ENCODE data around the gene SPATA12.

The SPATA12 gene

GRCh38 chr3:57097536-57097935 lies 37.1 kb downstream of the SPATA12 start:
- no peak overlapping the region for H3K9ac ChIP-seq (ENCODE audit: low read depth, low read length, poor library complexity, severe bottlenecking)
- H3K4me1 ChIP-seq (ENCODE audit: insufficient read depth, low read length, poor library complexity, severe bottlenecking) = no peaks in the 10 kb centered on the region
- H4K20me1 ChIP-seq (ENCODE audit: insufficient read depth, low read length, poor library complexity, severe bottlenecking) = no peaks in the 10 kb centered on the region
- H3K4me3 ChIP-seq (ENCODE audit: low read length, poor library complexity, severe bottlenecking) = no peak overlapping the region
- H3K36me3 ChIP-seq (ENCODE audit: insufficient read depth, low read length) = no peaks in the 10 kb centered on the region
- H3K9me3 ChIP-seq (ENCODE audit: insufficient read depth, low read depth, low read length) = no peaks in the 10 kb centered on the region
- H2AFZ ChIP-seq (ENCODE audit: low read length) = no peak overlapping the region
- no peak for TF ChIP-seq CTCF (conservative IDR thresholded peaks at IDR 0.05; ENCODE audit: low read length)
- TF ChIP-seq EZH2phosphoT487 (IDR thresholded peaks at IDR 0.05; ENCODE audit: borderline replicate concordance) = no peak
- no peaks in the 10 kb centered on the region for H3F3A ChIP-seq (ENCODE audit: low read depth)
- no peaks in the 10 kb centered on the region for H3K27me3 ChIP-seq (ENCODE audit: insufficient read depth, low read length, poor library complexity, severe bottlenecking)
- no peak overlapping the region for H3K4me2 ChIP-seq (ENCODE audit: low read depth, low read length, poor library complexity, severe bottlenecking)
- H3K9me2 ChIP-seq (replicated peaks; ENCODE audit: low read depth, low read length) = no peaks in the 10 kb centered on the region
- no peaks in the 10 kb centered on the region for H3K79me2 ChIP-seq (ENCODE audit: insufficient read depth, low read length)

- Histone ChIP-seq H3K4me2 (ENCODE audit: low read depth, low read length, poor library complexity, severe bottlenecking) (no peak overlapping the region), H3K4me3 (ENCODE audit: low read length, poor library complexity, severe bottlenecking) (no peak overlapping the region), H3K36me3 (ENCODE audit: insufficient read depth, low read length) (no peaks in the 10 kb centered on the region), H4K20me1 (ENCODE audit: insufficient read depth, low read length, poor library complexity, severe bottlenecking) (no peaks in the 10 kb centered on the region), H3F3A (ENCODE audit: low read depth) (no peaks in the 10 kb centered on the region), H3K27me3 (ENCODE audit: insufficient read depth, low read length, poor library complexity, severe bottlenecking) (no peaks in the 10 kb centered on the region), H3K9me2 (replicated peaks; ENCODE audit: low read depth, low read length) (no peaks in the 10 kb centered on the region), H2AFZ (ENCODE audit: low read length) (no peak overlapping the region), H3K79me2 (ENCODE audit: insufficient read depth, low read length) (no peaks in the 10 kb centered on the region), H3K4me1 (ENCODE audit: insufficient read depth, low read length, poor library complexity, severe bottlenecking) (no peaks in the 10 kb centered on the region), H3K9me3 (ENCODE audit: insufficient read depth, low read depth, low read length) (no peaks in the 10 kb centered on the region), H3K9ac (ENCODE audit: low read depth, low read length, poor library complexity, severe bottlenecking) (no peak overlapping the region)
- TF ChIP-seq EZH2phosphoT487 (IDR thresholded peaks at IDR 0.05; ENCODE audit: borderline replicate concordance) (no peak), CTCF (conservative IDR thresholded peaks at IDR 0.05; ENCODE audit: low read length) (no peak)
Measured at GRCh38 chr3:57098418-57099310, 38.2 kb downstream of the SPATA12 start.

- H3K9ac ChIP-seq (ENCODE audit: low read depth, low read length, poor library complexity, severe bottlenecking) = peak overlapping the region; percentile 19
- H2AFZ ChIP-seq (ENCODE audit: low read length) = peak overlapping the region; percentile 71
- H4K20me1 ChIP-seq (ENCODE audit: insufficient read depth, low read length, poor library complexity, severe bottlenecking) = no peaks in the 10 kb centered on the region
- H3K9me3 ChIP-seq (ENCODE audit: insufficient read depth, low read depth, low read length) = no peaks in the 10 kb centered on the region
- H3F3A ChIP-seq (ENCODE audit: low read depth) = no peaks in the 10 kb centered on the region
- TF ChIP-seq EZH2phosphoT487 (IDR thresholded peaks at IDR 0.05; ENCODE audit: borderline replicate concordance) = no peak
- peak; percentile 87 for TF ChIP-seq CTCF (conservative IDR thresholded peaks at IDR 0.05; ENCODE audit: low read length)
- no peaks in the 10 kb centered on the region for H3K9me2 ChIP-seq (replicated peaks; ENCODE audit: low read depth, low read length)
- peak overlapping the region; percentile 15 for H3K4me3 ChIP-seq (ENCODE audit: low read length, poor library complexity, severe bottlenecking)
- H3K79me2 ChIP-seq (ENCODE audit: insufficient read depth, low read length) = no peaks in the 10 kb centered on the region
- H3K27me3 ChIP-seq (ENCODE audit: insufficient read depth, low read length, poor library complexity, severe bottlenecking) = no peaks in the 10 kb centered on the region
- peaks cover 4% of the 10 kb centered on the region for H3K4me1 ChIP-seq (ENCODE audit: insufficient read depth, low read length, poor library complexity, severe bottlenecking)
- H3K4me2 ChIP-seq (ENCODE audit: low read depth, low read length, poor library complexity, severe bottlenecking) = peak overlapping the region; percentile 48
- H3K36me3 ChIP-seq (ENCODE audit: insufficient read depth, low read length) = no peaks in the 10 kb centered on the region
Measured at GRCh38 chr3:57100046-57100695, 39.7 kb downstream of the SPATA12 start.
